ENCODE measurements around the gene MLC1.

- TF ChIP-seq CTCF (IDR thresholded peaks at IDR 0.05) (no peak), POLR2A (IDR thresholded peaks at IDR 0.05) (no peak), EP300 (IDR thresholded peaks at IDR 0.05) (no peak)
Measured at GRCh38 chr22:50068096-50068495, 17.1 kb downstream of the MLC1 start.
